ENCODE results near the gene PDLIM5. TPM values are rescaled to one million over a fixed set of nuclear protein-coding genes. Genes with fewer than 3 reads are reported as not detected.

Gene PDLIM5
- total and polyA plus RNA-seq, 2 of the 8 experiments (the other 6 are each of a cell fraction or from before 2014, with no cell fraction given), result 37.3 to 62.1 TPM

DNA sequence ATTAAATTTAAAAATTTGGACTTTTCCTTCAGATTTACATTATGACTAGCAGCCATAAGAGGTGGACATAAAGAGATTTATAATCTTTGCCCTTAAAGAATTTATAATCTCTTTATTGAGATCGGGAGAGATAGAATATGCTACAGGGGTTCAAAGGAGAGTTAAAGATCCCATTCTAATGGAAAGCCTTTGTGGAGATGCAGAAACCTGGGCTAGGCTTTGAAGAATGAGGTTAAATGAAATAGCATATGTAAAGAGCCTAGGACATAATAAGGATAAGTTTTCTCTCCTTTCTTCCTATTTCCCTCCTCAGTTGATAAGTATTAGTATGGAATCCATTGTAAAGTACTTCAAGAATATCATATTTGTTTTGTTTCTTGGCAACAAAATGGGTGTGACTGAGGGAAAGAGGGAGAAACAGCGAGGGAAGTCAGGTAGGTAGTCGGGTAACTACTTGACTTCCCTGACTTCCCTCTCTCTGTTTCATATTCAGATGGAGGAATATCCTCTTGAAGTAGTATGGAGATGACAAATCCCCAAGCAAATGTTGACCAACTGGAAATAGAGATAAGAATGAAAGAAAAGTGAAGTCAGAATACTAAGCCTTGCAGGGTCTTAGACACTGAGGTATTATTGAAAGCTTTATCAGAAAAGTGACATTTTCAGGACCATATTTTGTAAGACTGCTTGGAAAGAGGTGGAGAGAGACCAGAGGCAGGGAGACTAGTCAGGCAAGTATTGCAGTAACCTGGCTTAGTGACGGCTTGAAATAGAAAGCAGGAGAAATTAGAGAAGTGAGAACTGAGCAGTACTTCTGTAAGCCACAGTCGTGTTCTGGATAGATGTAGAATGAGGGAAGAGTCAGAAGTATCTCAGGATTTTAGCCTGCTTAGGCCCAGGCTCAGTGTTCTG is 82.9 kb downstream of the PDLIM5 start:
- no peak overlapping the region for H4K91ac ChIP-seq (replicated peaks; ENCODE audit: insufficient read length, low read length)
- H3K18ac ChIP-seq (ENCODE audit: extremely low read depth, low read length), result peak overlapping the region; percentile 65; the same call in 1 of the 2 replicates
- no peak overlapping the region for H2AFZ ChIP-seq (ENCODE audit: low read length)
- H3K27me3 ChIP-seq (replicated peaks in 1 of 4; ENCODE audit: control insufficient read depth in 3 of 4, extremely low read depth in 1 of 4, insufficient read depth in 3 of 4, low read length in 3 of 4), result no peaks in the 10 kb centered on the region
- no peak overlapping the region for H2BK120ac ChIP-seq (replicated peaks; ENCODE audit: low read depth, low read length)
- H3K4me3 ChIP-seq (ENCODE audit: extremely low read depth in 1 of 4, insufficient read depth in 2 of 4, low read depth in 3 of 4, low read length in 4 of 4), result peak overlapping the region in 1 of 4 experiments; percentile 46; a peak in 2 of 8 replicates
- H3K27ac ChIP-seq (ENCODE audit: low read depth, low read length), result no peak overlapping the region; the same call in 1 of the 2 replicates
- H3K9me3 ChIP-seq (ENCODE audit: insufficient read depth in 2 of 2, low read depth in 1 of 2, low read length in 1 of 2), result no peaks in the 10 kb centered on the region
- 14% methylated on average over 5 of the region's 5 CpGs; no CpG with 5 or more reads in 1 of the 2 experiments for WGBS, 2 experiments (ENCODE audit: extremely low coverage in 1 of 2, insufficient coverage in 1 of 2, insufficient read length in 1 of 2, insufficient replicate concordance in 2 of 2, low coverage in 1 of 2, low lambda C conversion rate in 2 of 2, missing lambda C conversion rate in 1 of 2)
- H4K20me1 ChIP-seq (replicated peaks in 1 of 2; ENCODE audit: control insufficient read depth in 1 of 2, insufficient read depth in 2 of 2, low read length in 2 of 2), result no peaks in the 10 kb centered on the region
- H4K8ac ChIP-seq (ENCODE audit: extremely low read depth, insufficient read depth, low read length), result no peak overlapping the region
- H3K14ac ChIP-seq (ENCODE audit: insufficient read length), result no peak overlapping the region
- H3K56ac ChIP-seq (replicated peaks; ENCODE audit: insufficient read length, low read depth, low read length), result no peak overlapping the region
- H3K4ac ChIP-seq (replicated peaks; ENCODE audit: insufficient read length, low read depth, low read length), result no peak overlapping the region
- ChIA-PET CTCF (ENCODE audit: partially characterized antibody) (no interaction called here), POLR2A (ENCODE audit: partially characterized antibody) (no interaction called here)
- 0 out of 2 replicates have a peak overlapping the region, but pooled peaks have one; percentile 1 for H2BK12ac ChIP-seq (ENCODE audit: low read depth, low read length)
- no peak overlapping the region for H2BK20ac ChIP-seq (ENCODE audit: low read length)
- FAIRE-seq, result no peak
- H2BK5ac ChIP-seq (ENCODE audit: low read depth, low read length), result peak overlapping the region; percentile 35; the same call in 1 of the 2 replicates
- no peak for DNase-seq (ENCODE audit: low read depth in 1 of 2, low spot score in 2 of 2)
- no peak overlapping the region for H4K5ac ChIP-seq (ENCODE audit: insufficient read length, low read depth, low read length)
- H3K4me1 ChIP-seq (replicated peaks in 1 of 4; ENCODE audit: control insufficient read depth in 3 of 4, insufficient read depth in 4 of 4, low read length in 3 of 4), result peaks cover 0 to 28% (median 16%) of the 10 kb centered on the region in 4 experiments; a peak in 5 of 7 replicates
- no peak overlapping the region for H3K23ac ChIP-seq (ENCODE audit: insufficient read length)
- no peaks in the 10 kb centered on the region for H3K79me1 ChIP-seq (ENCODE audit: low read depth, low read length)
- H3K23me2 ChIP-seq (ENCODE audit: low read depth, low read length), result no peaks in the 10 kb centered on the region
- H3K9ac ChIP-seq (replicated peaks in 1 of 4; ENCODE audit: extremely low read depth in 1 of 4, low read depth in 3 of 4, low read length in 3 of 4), result peak overlapping the region in 1 of 4 experiments; percentile 13; a peak in 1 of 7 replicates
- no peak overlapping the region for H2BK15ac ChIP-seq (ENCODE audit: low read length)
- no peak overlapping the region for H2AK5ac ChIP-seq (ENCODE audit: low read depth, low read length)
- H3K79me2 ChIP-seq (ENCODE audit: control insufficient read depth in 1 of 2, insufficient read depth in 2 of 2, low read length in 2 of 2), result peaks cover 0 to 9% of the 10 kb centered on the region in 2 experiments; a peak in 2 of 4 replicates
- no peaks in the 10 kb centered on the region for H3K36me3 ChIP-seq (ENCODE audit: control insufficient read depth in 2 of 4, insufficient read depth in 4 of 4, low read length in 3 of 4)
- H3K4me2 ChIP-seq (ENCODE audit: insufficient read depth in 1 of 2, low read depth in 2 of 2, low read length in 2 of 2), result peak overlapping the region; percentile 18 to 52; a peak in 3 of 4 replicates
- TF ChIP-seq EZH2 (IDR thresholded peaks at IDR 0.05; ENCODE audit: low read depth, low read length, severe bottlenecking) (no peak), FOSL1 (IDR thresholded peaks at IDR 0.05; ENCODE audit: insufficient read depth, low read depth, low read length) (no peak), TCF12 (IDR thresholded peaks at IDR 0.05; ENCODE audit: low read depth, low read length) (no peak), SP2 (IDR thresholded peaks at IDR 0.05; ENCODE audit: low read length) (no peak), E2F6 (IDR thresholded peaks at IDR 0.05) (no peak), CHD2 (IDR thresholded peaks at IDR 0.05; ENCODE audit: low read length) (no peak), POLR2AphosphoS5 (IDR thresholded peaks at IDR 0.05; ENCODE audit: low read depth, low read length) (no peak), RBBP5 (IDR thresholded peaks at IDR 0.05; ENCODE audit: borderline replicate concordance, low read depth, low read length) (no peak), KDM5A (IDR thresholded peaks at IDR 0.05; ENCODE audit: low read length) (no peak), POLR2A (IDR thresholded peaks at IDR 0.05; ENCODE audit: control extremely low read depth in 1 of 2, low read depth in 2 of 2, low read length in 2 of 2) (no peak), POU5F1 (IDR thresholded peaks at IDR 0.05; ENCODE audit: low read depth, low read length) (no peak), TAF1 (IDR thresholded peaks at IDR 0.05; ENCODE audit: low read depth, low read length) (no peak)

All from H1 (cell line).